Hepatocyte (in vitro differentiated cells): ENCODE data around the gene EXOC3. TPM values are rescaled to one million over a fixed set of nuclear protein-coding genes. Genes with fewer than 3 reads are reported as not detected.

Experiments used
- DNase-seq: peaks from one replicate; pipeline ENCODE4 v3.0.0-alpha.2; 2016; ENCODE audit warnings: low spot score
- H2AFZ ChIP-seq: fragments of 200-600 bp; sonication (generic); 2 replicates; pipeline ENCODE4 v1.6.0; 2016; ENCODE audit warnings: antibody characterized with exemption, mild to moderate bottlenecking
- H3K27ac ChIP-seq: fragments of 200-600 bp; sonication (generic); 2 replicates; pipeline ENCODE4 v1.5.1; 2016; ENCODE audit warnings: mild to moderate bottlenecking
- H3K27me3 ChIP-seq: fragments of 200-600 bp; sonication (generic); 2 replicates; pipeline ENCODE4 v1.6.1; 2016
- H3K36me3 ChIP-seq: fragments of 200-600 bp; sonication (generic); replicated peaks from 2 replicates; pipeline ENCODE4 v1.5.1; 2016; ENCODE audit warnings: low read depth; ENCODE audit not compliant: insufficient read depth
- H3K4me1 ChIP-seq: fragments of 200-600 bp; sonication (generic); 2 replicates; pipeline ENCODE4 v1.5.1; 2016; ENCODE audit warnings: mild to moderate bottlenecking, moderate library complexity; ENCODE audit not compliant: insufficient read depth
- H3K4me2 ChIP-seq: fragments of 200-600 bp; sonication (generic); 2 replicates; pipeline ENCODE4 v1.6.0; 2016
- H3K4me3 ChIP-seq: fragments of 200-600 bp; sonication (generic); 2 replicates; pipeline ENCODE4 v1.5.1; 2016; ENCODE audit warnings: mild to moderate bottlenecking
- H3K79me2 ChIP-seq: fragments of 200-600 bp; sonication (generic); 2 replicates; pipeline ENCODE4 v1.6.0; 2017; ENCODE audit warnings: mild to moderate bottlenecking
- H3K9me2 ChIP-seq: fragments of 200-600 bp; sonication (generic); replicated peaks from 2 replicates; pipeline ENCODE4 v1.6.0; 2017; ENCODE audit warnings: mild to moderate bottlenecking; ENCODE audit not compliant: insufficient read depth
- H3K9me3 ChIP-seq: fragments of 200-600 bp; sonication (generic); 2 replicates; pipeline ENCODE4 v1.5.1; 2016; ENCODE audit warnings: low read depth, mild to moderate bottlenecking
- H4K20me1 ChIP-seq: fragments of 200-600 bp; sonication (generic); 2 replicates; pipeline ENCODE4 v1.6.0; 2016; ENCODE audit warnings: mild to moderate bottlenecking; ENCODE audit not compliant: insufficient read depth, poor library complexity, severe bottlenecking
- EZH2 ChIP-seq: fragments of 200-600 bp; sonication (generic); IDR thresholded peaks from 2 replicates; pipeline ENCODE4 v1.6.1; 2016; ENCODE audit warnings: antibody characterized with exemption, mild to moderate bottlenecking, borderline replicate concordance
- EZH2phosphoT487 ChIP-seq: fragments of 200-600 bp; sonication (generic); IDR thresholded peaks from one replicate; pipeline ENCODE4 v1.6.1; 2018; ENCODE audit warnings: antibody characterized with exemption, mild to moderate bottlenecking, low read depth, moderate library complexity; ENCODE audit not compliant: unreplicated experiment, severe bottlenecking
- WGBS: methylation state at CpG from one replicate; pipeline ENCODE4 v1.1.6; 2016; ENCODE audit warnings: low lambda C conversion rate; ENCODE audit errors: missing lambda C conversion rate; 5-methylcytosine and 5-hydroxymethylcytosine counted together
- polyA plus RNA-seq: library from polyadenylated mRNA; unstranded; fragments of >200 nt; fragmentation: Nextera tagmentation; extraction: Ambion mirVana; gene quantifications from 2 replicates; pipeline ENCODE4 v1.2.1, GENCODE V29; 2016
- total RNA-seq: library from RNA; depleted of rRNA; stranded (reverse); fragments of >200 nt; gene quantifications from 2 replicates; pipeline ENCODE4 v1.2.3, GENCODE V29; 2014
- TF ChIP-seq, protein P1 (sequence below): fragments of 200-600 bp; sonication (generic); IDR thresholded peaks from 2 replicates; pipeline ENCODE4 v1.5.1; 2016; ENCODE audit warnings: antibody characterized with exemption, mild to moderate bottlenecking; ENCODE audit not compliant: poor library complexity

Gene EXOC3
- total and polyA plus RNA-seq, 2 experiments from 2014 or later, result 36.1 to 38.3 TPM

GRCh38 chr5:430214-430925 is 12.6 kb upstream of the EXOC3 start:
- Histone ChIP-seq H2AFZ (no peak overlapping the region), H4K20me1 (no peaks in the 10 kb centered on the region), H3K27me3 (no peaks in the 10 kb centered on the region), H3K27ac (peak overlapping the region; percentile 33), H3K4me3 (no peak overlapping the region), H3K79me2 (no peaks in the 10 kb centered on the region), H3K4me1 (peaks cover 14% of the 10 kb centered on the region), H3K4me2 (no peak overlapping the region), H3K9me2 (no peaks in the 10 kb centered on the region), H3K36me3 (no peaks in the 10 kb centered on the region), H3K9me3 (no peaks in the 10 kb centered on the region)
- no peak for TF ChIP-seq EZH2phosphoT487
- TF ChIP-seq, protein P1, sequence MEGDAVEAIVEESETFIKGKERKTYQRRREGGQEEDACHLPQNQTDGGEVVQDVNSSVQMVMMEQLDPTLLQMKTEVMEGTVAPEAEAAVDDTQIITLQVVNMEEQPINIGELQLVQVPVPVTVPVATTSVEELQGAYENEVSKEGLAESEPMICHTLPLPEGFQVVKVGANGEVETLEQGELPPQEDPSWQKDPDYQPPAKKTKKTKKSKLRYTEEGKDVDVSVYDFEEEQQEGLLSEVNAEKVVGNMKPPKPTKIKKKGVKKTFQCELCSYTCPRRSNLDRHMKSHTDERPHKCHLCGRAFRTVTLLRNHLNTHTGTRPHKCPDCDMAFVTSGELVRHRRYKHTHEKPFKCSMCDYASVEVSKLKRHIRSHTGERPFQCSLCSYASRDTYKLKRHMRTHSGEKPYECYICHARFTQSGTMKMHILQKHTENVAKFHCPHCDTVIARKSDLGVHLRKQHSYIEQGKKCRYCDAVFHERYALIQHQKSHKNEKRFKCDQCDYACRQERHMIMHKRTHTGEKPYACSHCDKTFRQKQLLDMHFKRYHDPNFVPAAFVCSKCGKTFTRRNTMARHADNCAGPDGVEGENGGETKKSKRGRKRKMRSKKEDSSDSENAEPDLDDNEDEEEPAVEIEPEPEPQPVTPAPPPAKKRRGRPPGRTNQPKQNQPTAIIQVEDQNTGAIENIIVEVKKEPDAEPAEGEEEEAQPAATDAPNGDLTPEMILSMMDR, result no peak
- no peak for TF ChIP-seq EZH2
- 84% methylated on average over 25 of the region's 25 CpGs for whole genome bisulfite sequencing
- no peak for DNase-seq

DNA sequence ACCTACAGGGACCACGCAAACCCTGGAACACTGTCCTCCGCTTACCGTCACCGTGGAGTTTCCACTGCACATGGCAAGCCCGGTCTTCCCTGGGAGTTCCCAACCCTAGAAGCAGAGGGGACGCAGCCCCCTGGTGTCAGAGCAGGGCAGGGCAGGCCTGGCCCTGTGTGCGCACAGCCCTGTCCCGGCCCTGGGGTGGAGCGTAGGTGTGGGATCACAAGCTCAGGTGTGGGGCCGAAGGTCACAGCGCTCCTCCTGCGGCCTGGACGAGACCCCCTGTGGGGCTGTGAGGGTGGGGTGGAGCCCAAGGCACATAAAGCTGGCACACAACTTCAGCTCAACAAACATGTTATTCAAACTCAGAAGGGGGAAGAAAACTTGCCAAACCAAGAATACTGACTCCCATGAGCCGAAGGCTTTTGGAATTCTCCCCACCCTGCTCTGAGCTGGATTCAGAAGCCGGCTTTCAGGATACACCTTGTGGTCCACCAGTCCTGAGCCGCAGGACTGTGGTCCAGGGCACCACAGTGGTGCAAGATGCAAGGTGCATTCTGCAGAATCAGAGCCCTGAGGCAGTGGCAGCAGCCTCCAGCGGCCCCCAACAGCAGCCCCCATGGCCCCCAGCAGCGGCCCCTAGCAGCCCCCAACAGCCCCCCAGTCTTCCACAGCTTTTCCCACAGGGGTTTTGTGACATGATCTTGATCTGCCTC is 11.8 kb upstream of the EXOC3 start:
- TF ChIP-seq, protein P1, result peak; percentile 79
- no peak for TF ChIP-seq EZH2
- TF ChIP-seq EZH2phosphoT487, result no peak
- H3K36me3 ChIP-seq, result no peaks in the 10 kb centered on the region
- peak overlapping the region; percentile 51 for H3K27ac ChIP-seq
- H3K9me2 ChIP-seq, result no peaks in the 10 kb centered on the region
- DNase-seq, result peak; percentile 89
- no peaks in the 10 kb centered on the region for H3K27me3 ChIP-seq
- 41% methylated on average over 16 of the region's 18 CpGs for WGBS
- peak overlapping the region; percentile 25 for H3K4me2 ChIP-seq
- no peak overlapping the region for H3K4me3 ChIP-seq
- H3K9me3 ChIP-seq, result no peaks in the 10 kb centered on the region
- no peaks in the 10 kb centered on the region for H4K20me1 ChIP-seq
- no peaks in the 10 kb centered on the region for H3K79me2 ChIP-seq
- H2AFZ ChIP-seq, result no peak overlapping the region
- H3K4me1 ChIP-seq, result peaks cover 14% of the 10 kb centered on the region

DNA sequence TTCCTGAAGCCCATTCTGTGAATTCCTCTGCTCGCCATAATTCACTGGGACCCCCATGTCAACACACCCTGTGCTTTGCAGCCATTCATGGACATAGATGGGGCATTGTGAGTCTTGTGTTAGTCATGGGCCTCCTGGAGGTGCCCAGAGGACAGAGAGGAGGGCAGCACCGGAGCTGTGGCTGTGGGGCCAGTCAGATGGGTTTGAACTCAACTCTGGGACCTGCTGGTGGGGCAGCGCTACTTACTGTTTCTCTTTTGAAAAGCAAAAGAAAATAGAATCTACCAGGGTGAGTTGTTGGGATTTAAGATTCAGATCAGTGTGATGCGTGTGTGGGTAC is 11.3 kb upstream of the EXOC3 start:
- no peaks in the 10 kb centered on the region for H4K20me1 ChIP-seq
- H3K4me1 ChIP-seq, result peaks cover 14% of the 10 kb centered on the region
- no peak for TF ChIP-seq EZH2
- no peaks in the 10 kb centered on the region for H3K27me3 ChIP-seq
- H3K4me2 ChIP-seq, result no peak overlapping the region
- H3K9me2 ChIP-seq, result no peaks in the 10 kb centered on the region
- no peaks in the 10 kb centered on the region for H3K79me2 ChIP-seq
- H3K4me3 ChIP-seq, result no peak overlapping the region
- no peak overlapping the region for H2AFZ ChIP-seq
- no peak for DNase-seq
- 96% methylated on average over 4 of the region's 4 CpGs for WGBS
- H3K27ac ChIP-seq, result no peak overlapping the region
- no peaks in the 10 kb centered on the region for H3K36me3 ChIP-seq
- H3K9me3 ChIP-seq, result no peaks in the 10 kb centered on the region

DNA sequence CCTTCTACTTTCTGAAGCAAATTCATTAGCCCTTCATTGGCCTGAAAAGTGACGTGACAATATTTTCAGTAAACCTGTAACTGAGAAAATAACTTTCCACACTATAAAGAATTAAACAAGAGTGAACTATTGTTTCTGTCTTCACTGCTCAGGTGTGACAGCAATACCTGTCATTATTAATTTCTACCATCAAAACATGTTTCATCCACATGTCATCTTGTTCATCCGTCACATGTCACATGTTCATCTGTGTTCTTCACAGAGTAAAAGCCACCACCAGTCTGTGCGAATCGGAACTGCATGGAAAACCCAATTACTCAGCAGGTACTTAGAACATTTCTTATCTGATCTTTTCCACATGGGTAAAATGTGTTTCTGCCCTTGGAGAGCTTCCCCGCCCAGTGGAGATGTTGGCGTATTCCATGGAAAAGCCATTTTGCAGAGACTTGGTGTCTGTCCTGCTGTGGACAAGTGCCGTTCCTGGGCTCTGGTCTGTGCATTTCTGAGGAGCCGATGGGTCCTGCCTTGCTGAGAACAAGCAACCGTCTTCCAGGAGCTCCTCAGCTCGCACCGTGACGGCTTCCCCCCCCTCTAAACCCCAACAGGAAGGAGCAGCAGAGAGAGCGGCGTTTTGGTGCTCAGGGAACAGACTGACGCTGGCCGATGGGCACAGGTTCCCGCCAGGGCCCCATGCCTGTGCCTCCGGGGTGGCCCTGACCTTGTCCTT is 10.6 kb upstream of the EXOC3 start:
- H3K79me2 ChIP-seq, result no peaks in the 10 kb centered on the region
- H3K4me1 ChIP-seq, result peaks cover 14% of the 10 kb centered on the region
- no peak overlapping the region for H2AFZ ChIP-seq
- H4K20me1 ChIP-seq, result no peaks in the 10 kb centered on the region
- H3K9me2 ChIP-seq, result no peaks in the 10 kb centered on the region
- 91% methylated on average over 18 of the region's 18 CpGs for WGBS
- no peaks in the 10 kb centered on the region for H3K27me3 ChIP-seq
- H3K9me3 ChIP-seq, result no peaks in the 10 kb centered on the region
- H3K27ac ChIP-seq, result no peak overlapping the region
- TF ChIP-seq EZH2, result no peak
- TF ChIP-seq, protein P1, result no peak
- no peak for TF ChIP-seq EZH2phosphoT487
- DNase-seq, result no peak
- no peaks in the 10 kb centered on the region for H3K36me3 ChIP-seq
- H3K4me2 ChIP-seq, result no peak overlapping the region
- no peak overlapping the region for H3K4me3 ChIP-seq
